ENCODE data around the gene MARCHF2.

Gene MARCHF2

GRCh38 chr19:8397271-8397670 lies 15.8 kb upstream of the MARCHF2 start:
- Histone ChIP-seq H3K27me3 (ENCODE audit: control insufficient read depth in 3 of 3, insufficient read depth in 3 of 3, low read depth in 1 of 3, low read length in 3 of 3) (no peaks in the 10 kb centered on the region), H3K23ac (ENCODE audit: low read depth, low read length, poor library complexity) (peak overlapping the region; percentile 35), H2BK15ac (ENCODE audit: low read length) (no peak overlapping the region), H3K4me3 (ENCODE audit: low read length in 2 of 2) (no peak overlapping the region), H3K4me2 (ENCODE audit: insufficient read depth, low read length, poor library complexity, severe bottlenecking) (no peak overlapping the region), H3K14ac (ENCODE audit: low read length) (no peak overlapping the region), H2BK120ac (ENCODE audit: low read depth, low read length) (no peak overlapping the region), H2AFZ (ENCODE audit: low read length) (no peak overlapping the region), H3K18ac (ENCODE audit: low read length) (no peak overlapping the region), H3K27ac (replicated peaks; ENCODE audit: low read length) (no peak overlapping the region), H4K8ac (ENCODE audit: low read depth, low read length) (no peak overlapping the region), H3K4ac (ENCODE audit: low read length) (no peak overlapping the region), H3K9me3 (replicated peaks in 1 of 2; ENCODE audit: control insufficient read depth in 2 of 2, insufficient read depth in 1 of 2, low read depth in 1 of 2, low read length in 2 of 2) (peaks cover 0 to 1% of the 10 kb centered on the region in 2 donors), H3K36me3 (replicated peaks in 1 of 2; ENCODE audit: control insufficient read depth in 2 of 2, insufficient read depth in 2 of 2, low read length in 2 of 2) (peaks cover 13 to 58% of the 10 kb centered on the region in 2 donors), H2BK12ac (ENCODE audit: low read length) (no peak overlapping the region), H2AK5ac (ENCODE audit: low read depth, low read length) (no peak overlapping the region), H4K91ac (ENCODE audit: low read depth, low read length, poor library complexity) (no peak overlapping the region), H2BK5ac (ENCODE audit: low read length) (no peak overlapping the region), H3K79me1 (ENCODE audit: low read depth, low read length) (peaks cover 38% of the 10 kb centered on the region), H3K4me1 (ENCODE audit: control insufficient read depth in 2 of 2, insufficient read depth in 1 of 2, low read depth in 1 of 2, low read length in 2 of 2) (no peaks in the 10 kb centered on the region), H3K9ac (ENCODE audit: low read depth, low read length, poor library complexity) (peak overlapping the region; percentile 22)
- DNase-seq (ENCODE audit: low spot score), result no peak
- no CpG with 5 or more reads among the region's 7 CpGs for WGBS, 2 donors (ENCODE audit: extremely low coverage in 2 of 2, insufficient read length in 2 of 2, insufficient replicate concordance in 1 of 2)

- Histone ChIP-seq H3K18ac (ENCODE audit: low read length) (no peak overlapping the region), H3K4me2 (ENCODE audit: insufficient read depth, low read length, poor library complexity, severe bottlenecking) (no peak overlapping the region), H3K9me3 (replicated peaks in 1 of 2; ENCODE audit: control insufficient read depth in 2 of 2, insufficient read depth in 1 of 2, low read depth in 1 of 2, low read length in 2 of 2) (peaks cover 0 to 1% of the 10 kb centered on the region in 2 donors), H3K36me3 (replicated peaks in 1 of 2; ENCODE audit: control insufficient read depth in 2 of 2, insufficient read depth in 2 of 2, low read length in 2 of 2) (peaks cover 14 to 62% of the 10 kb centered on the region in 2 donors), H2BK5ac (ENCODE audit: low read length) (no peak overlapping the region), H2AFZ (ENCODE audit: low read length) (no peak overlapping the region), H3K4me1 (ENCODE audit: control insufficient read depth in 2 of 2, insufficient read depth in 1 of 2, low read depth in 1 of 2, low read length in 2 of 2) (no peaks in the 10 kb centered on the region), H2BK120ac (ENCODE audit: low read depth, low read length) (no peak overlapping the region), H3K27ac (replicated peaks; ENCODE audit: low read length) (no peak overlapping the region), H3K4me3 (ENCODE audit: low read length in 2 of 2) (no peak overlapping the region), H3K79me1 (ENCODE audit: low read depth, low read length) (peaks cover 38% of the 10 kb centered on the region), H3K23ac (ENCODE audit: low read depth, low read length, poor library complexity) (no peak overlapping the region), H2AK5ac (ENCODE audit: low read depth, low read length) (peak overlapping the region; percentile 7), H4K91ac (ENCODE audit: low read depth, low read length, poor library complexity) (no peak overlapping the region), H3K14ac (ENCODE audit: low read length) (no peak overlapping the region), H3K9ac (ENCODE audit: low read depth, low read length, poor library complexity) (no peak overlapping the region), H2BK12ac (ENCODE audit: low read length) (no peak overlapping the region), H2BK15ac (ENCODE audit: low read length) (no peak overlapping the region), H3K4ac (ENCODE audit: low read length) (no peak overlapping the region), H4K8ac (ENCODE audit: low read depth, low read length) (no peak overlapping the region), H3K27me3 (ENCODE audit: control insufficient read depth in 3 of 3, insufficient read depth in 3 of 3, low read depth in 1 of 3, low read length in 3 of 3) (no peaks in the 10 kb centered on the region)
- no peak for DNase-seq (ENCODE audit: low spot score)
- no CpG with 5 or more reads among the region's 10 CpGs for WGBS, 2 donors (ENCODE audit: extremely low coverage in 2 of 2, insufficient read length in 2 of 2, insufficient replicate concordance in 1 of 2)
Measured at GRCh38 chr19:8397746-8398310, 15.3 kb upstream of the MARCHF2 start.

- no peak overlapping the region for H2AK5ac ChIP-seq (ENCODE audit: low read depth, low read length)
- no peak overlapping the region for H3K18ac ChIP-seq (ENCODE audit: low read length)
- no CpG with 5 or more reads among the region's 9 CpGs for WGBS, 2 donors (ENCODE audit: extremely low coverage in 2 of 2, insufficient read length in 2 of 2, insufficient replicate concordance in 1 of 2)
- no peak overlapping the region for H4K8ac ChIP-seq (ENCODE audit: low read depth, low read length)
- H3K36me3 ChIP-seq (replicated peaks in 1 of 2; ENCODE audit: control insufficient read depth in 2 of 2, insufficient read depth in 2 of 2, low read length in 2 of 2), result peaks cover 14 to 62% of the 10 kb centered on the region in 2 donors
- H3K4me3 ChIP-seq (ENCODE audit: low read length in 2 of 2), result no peak overlapping the region
- H3K27me3 ChIP-seq (ENCODE audit: control insufficient read depth in 3 of 3, insufficient read depth in 3 of 3, low read depth in 1 of 3, low read length in 3 of 3), result no peaks in the 10 kb centered on the region
- peaks cover 35% of the 10 kb centered on the region for H3K79me1 ChIP-seq (ENCODE audit: low read depth, low read length)
- no peak overlapping the region for H3K4ac ChIP-seq (ENCODE audit: low read length)
- no peak overlapping the region for H3K14ac ChIP-seq (ENCODE audit: low read length)
- H2BK15ac ChIP-seq (ENCODE audit: low read length), result no peak overlapping the region
- H3K4me2 ChIP-seq (ENCODE audit: insufficient read depth, low read length, poor library complexity, severe bottlenecking), result no peak overlapping the region
- no peak overlapping the region for H2AFZ ChIP-seq (ENCODE audit: low read length)
- no peak overlapping the region for H2BK12ac ChIP-seq (ENCODE audit: low read length)
- peak overlapping the region; percentile 30 for H3K9ac ChIP-seq (ENCODE audit: low read depth, low read length, poor library complexity)
- H3K4me1 ChIP-seq (ENCODE audit: control insufficient read depth in 2 of 2, insufficient read depth in 1 of 2, low read depth in 1 of 2, low read length in 2 of 2), result no peaks in the 10 kb centered on the region
- DNase-seq (ENCODE audit: low spot score), result no peak
- no peak overlapping the region for H3K27ac ChIP-seq (replicated peaks; ENCODE audit: low read length)
- no peak overlapping the region for H4K91ac ChIP-seq (ENCODE audit: low read depth, low read length, poor library complexity)
- H2BK120ac ChIP-seq (ENCODE audit: low read depth, low read length), result peak overlapping the region; percentile 87
- H2BK5ac ChIP-seq (ENCODE audit: low read length), result no peak overlapping the region
- H3K9me3 ChIP-seq (replicated peaks in 1 of 2; ENCODE audit: control insufficient read depth in 2 of 2, insufficient read depth in 1 of 2, low read depth in 1 of 2, low read length in 2 of 2), result peaks cover 0 to 1% of the 10 kb centered on the region in 2 donors
- H3K23ac ChIP-seq (ENCODE audit: low read depth, low read length, poor library complexity), result no peak overlapping the region
Measured at GRCh38 chr19:8398311-8398771, 14.8 kb upstream of the MARCHF2 start.

- no peak for DNase-seq (ENCODE audit: low spot score)
- H2BK120ac ChIP-seq (ENCODE audit: low read depth, low read length), result no peak overlapping the region
- H3K18ac ChIP-seq (ENCODE audit: low read length), result no peak overlapping the region
- peak overlapping the region; percentile 16 for H3K23ac ChIP-seq (ENCODE audit: low read depth, low read length, poor library complexity)
- H3K4ac ChIP-seq (ENCODE audit: low read length), result no peak overlapping the region
- H3K4me2 ChIP-seq (ENCODE audit: insufficient read depth, low read length, poor library complexity, severe bottlenecking), result no peak overlapping the region
- H4K91ac ChIP-seq (ENCODE audit: low read depth, low read length, poor library complexity), result no peak overlapping the region
- peaks cover 35% of the 10 kb centered on the region for H3K79me1 ChIP-seq (ENCODE audit: low read depth, low read length)
- no peaks in the 10 kb centered on the region for H3K27me3 ChIP-seq (ENCODE audit: control insufficient read depth in 3 of 3, insufficient read depth in 3 of 3, low read depth in 1 of 3, low read length in 3 of 3)
- H3K27ac ChIP-seq (replicated peaks; ENCODE audit: low read length), result no peak overlapping the region
- H3K14ac ChIP-seq (ENCODE audit: low read length), result no peak overlapping the region
- peaks cover 0 to 1% of the 10 kb centered on the region in 2 donors for H3K9me3 ChIP-seq (replicated peaks in 1 of 2; ENCODE audit: control insufficient read depth in 2 of 2, insufficient read depth in 1 of 2, low read depth in 1 of 2, low read length in 2 of 2)
- no peak overlapping the region for H2BK12ac ChIP-seq (ENCODE audit: low read length)
- H3K36me3 ChIP-seq (replicated peaks in 1 of 2; ENCODE audit: control insufficient read depth in 2 of 2, insufficient read depth in 2 of 2, low read length in 2 of 2), result peaks cover 16 to 70% of the 10 kb centered on the region in 2 donors
- no peak overlapping the region for H3K4me3 ChIP-seq (ENCODE audit: low read length in 2 of 2)
- no peak overlapping the region for H4K8ac ChIP-seq (ENCODE audit: low read depth, low read length)
- no peak overlapping the region for H2BK5ac ChIP-seq (ENCODE audit: low read length)
- no CpG with 5 or more reads among the region's 34 CpGs for WGBS, 2 donors (ENCODE audit: extremely low coverage in 2 of 2, insufficient read length in 2 of 2, insufficient replicate concordance in 1 of 2)
- no peak overlapping the region for H2BK15ac ChIP-seq (ENCODE audit: low read length)
- H3K4me1 ChIP-seq (ENCODE audit: control insufficient read depth in 2 of 2, insufficient read depth in 1 of 2, low read depth in 1 of 2, low read length in 2 of 2), result no peaks in the 10 kb centered on the region
- H3K9ac ChIP-seq (ENCODE audit: low read depth, low read length, poor library complexity), result peak overlapping the region; percentile 60
- no peak overlapping the region for H2AK5ac ChIP-seq (ENCODE audit: low read depth, low read length)
- no peak overlapping the region for H2AFZ ChIP-seq (ENCODE audit: low read length)
Measured at GRCh38 chr19:8399681-8400188, 13.4 kb upstream of the MARCHF2 start.

Measured in neuronal stem cell (in vitro differentiated cells).